ENCODE measurements around the gene SORCS2. TPM values are rescaled to one million over a fixed set of nuclear protein-coding genes. Genes with fewer than 3 reads are reported as not detected.

Gene SORCS2
- total and polyA plus RNA-seq, 2 of the 13 experiments (the other 11 are each of a cell fraction or from before 2014, with no cell fraction given), result 0.82 to 1.0 TPM

GRCh38 chr4:7590189-7590588 is 397.9 kb downstream of the SORCS2 start (continued):
- no peak for TF ChIP-seq ZNF512 (CRISPR knock-in tag; IDR thresholded peaks at IDR 0.05)

GRCh38 chr4:7590899-7591298 is 398.6 kb downstream of the SORCS2 start:
- BruUV-seq (replicated peaks), result no TSS peak
- DNase-seq (ENCODE audit: low spot score), result no peak
- WGBS (ENCODE audit: low lambda C conversion rate), result 98% methylated on average over 8 of the region's 8 CpGs
- H3K27ac ChIP-seq (ENCODE audit: extremely low read length, insufficient read depth, low read length), result no peak overlapping the region
- H3K36me3 ChIP-seq (replicated peaks in 1 of 2; ENCODE audit: control insufficient read depth in 1 of 2, insufficient read depth in 2 of 2, low read length in 2 of 2), result no peaks in the 10 kb centered on the region
- intact Hi-C loops (cut with micrococcal nuclease; ENCODE audit: unreplicated experiment) (no loop called here), in situ Hi-C loops (cut with HindIII; ENCODE audit: extremely low pct_ligation_motif_present, low pct_unique_long_range_greater_than_20kb) (no loop called here)
- POLR2A ChIA-PET, result no interaction called here
- no peak for TF ChIP-seq MEIS2 (CRISPR knock-in tag; IDR thresholded peaks at IDR 0.05)
- TF ChIP-seq ZBTB39 (CRISPR knock-in tag; IDR thresholded peaks at IDR 0.05), result no peak
- TF ChIP-seq ZBTB20 (CRISPR knock-in tag; IDR thresholded peaks at IDR 0.05; ENCODE audit: borderline replicate concordance, low read depth), result no peak
- TF ChIP-seq FOXO1 (CRISPR knock-in tag; IDR thresholded peaks at IDR 0.05), result no peak
- TF ChIP-seq PRPF4 (IDR thresholded peaks at IDR 0.05; ENCODE audit: low read depth, low read length, poor library complexity, severe bottlenecking), result no peak
- TF ChIP-seq ELF4 (CRISPR knock-in tag; IDR thresholded peaks at IDR 0.05; ENCODE audit: borderline replicate concordance), result no peak
- no peak for TF ChIP-seq HOXA9 (CRISPR knock-in tag; IDR thresholded peaks at IDR 0.05; ENCODE audit: borderline replicate concordance)
- TF ChIP-seq NFE2L1 (CRISPR knock-in tag; IDR thresholded peaks at IDR 0.05; ENCODE audit: borderline replicate concordance), result no peak
- TF ChIP-seq NCOA5 (CRISPR knock-in tag; IDR thresholded peaks at IDR 0.05), result no peak
- no peak for TF ChIP-seq BHLHE40 (IDR thresholded peaks at IDR 0.05; ENCODE audit: low read length)
- no peak for TF ChIP-seq NKX3-1 (CRISPR knock-in tag; IDR thresholded peaks at IDR 0.05)
- TF ChIP-seq SSRP1 (CRISPR knock-in tag; IDR thresholded peaks at IDR 0.05), result no peak
- no peak for TF ChIP-seq E2F1 (CRISPR knock-in tag; IDR thresholded peaks at IDR 0.05)
- ATAC-seq, result no peak
- no peaks in the 10 kb centered on the region for H3K9me3 ChIP-seq (ENCODE audit: low read length)
- no peaks in the 10 kb centered on the region for H4K20me1 ChIP-seq (ENCODE audit: insufficient read depth, low read length)
- no peak overlapping the region for H3K4me3 ChIP-seq (replicated peaks in 1 of 3; ENCODE audit: insufficient read depth in 1 of 3, low read depth in 2 of 3, low read length in 3 of 3)
- no peak overlapping the region for H3K9ac ChIP-seq (ENCODE audit: insufficient read depth, low read depth, low read length)
- CTCF ChIA-PET (ENCODE audit: low intra/inter-chr PET ratio, low total read pairs), result no interaction called here
- no peak for FAIRE-seq
- no peak overlapping the region for H3K4me2 ChIP-seq (ENCODE audit: low read depth, low read length)
- H2AFZ ChIP-seq (ENCODE audit: low read length), result no peak overlapping the region
- H3K79me2 ChIP-seq (ENCODE audit: insufficient read depth, low read length), result no peaks in the 10 kb centered on the region
- H3K27me3 ChIP-seq (ENCODE audit: control insufficient read depth in 1 of 2, insufficient read depth in 2 of 2, low read length in 2 of 2), result no peaks in the 10 kb centered on the region
- H3K4me1 ChIP-seq (ENCODE audit: insufficient read depth, low read length), result no peaks in the 10 kb centered on the region
